Transverse colon (tissue), 4 donors: ENCODE measurements around the gene CLMN. TPM values are rescaled to one million over a fixed set of nuclear protein-coding genes. Genes with fewer than 3 reads are reported as not detected.
A peak's percentile ranks its signal among the peaks of the same experiment; 100 is the strongest.

Experiments
- DNase-seq: peaks from one replicate; pipeline ENCODE4 v3.0.0-alpha.2; 2019
- H3K27ac ChIP-seq, 4 donors: fragments of 200-600 bp; sonication (generic); 2 replicates each; pipeline ENCODE4 v1.5.1; 2016 to 2018; ENCODE audit warnings: inconsistent platforms in 4 of 4
- H3K27me3 ChIP-seq: fragments of 200-600 bp; sonication (generic); 2 replicates; pipeline ENCODE4 v1.5.1; 2017; ENCODE audit warnings: inconsistent platforms
- H3K36me3 ChIP-seq, 4 donors: fragments of 200-600 bp; sonication (generic); 2 replicates each; pipeline ENCODE4 v1.5.1; 2017 to 2019; ENCODE audit warnings: inconsistent platforms in 4 of 4
- H3K4me1 ChIP-seq, 4 donors: fragments of 200-600 bp; sonication (generic); 2 replicates each; pipeline ENCODE4 v1.5.1; 2017 to 2020; ENCODE audit warnings: inconsistent platforms in 4 of 4
- H3K4me3 ChIP-seq, 4 donors: fragments of 200-600 bp; sonication (generic); 1 replicate in 1 of 4; 2 replicates in 3 of 4; pipeline versions ENCODE4 v1.5.1 to v1.6.1; 2017 to 2019; ENCODE audit warnings: inconsistent platforms in 4 of 4
- H3K9me3 ChIP-seq, 2 donors: fragments of 200-600 bp; sonication (generic); 2 replicates each; pipeline ENCODE4 v1.5.1; 2017 to 2019; ENCODE audit warnings: inconsistent platforms in 2 of 2
- EP300 ChIP-seq: sonication (generic); formaldehyde crosslinking; IDR thresholded peaks from one replicate; pipeline ENCODE4 v1.6.1; 2017; ENCODE audit warnings: antibody characterized with exemption, low read depth
- POLR2A ChIP-seq: fragments of 450-650 bp; IDR thresholded peaks from one replicate; pipeline ENCODE4 v1.6.1; 2016; ENCODE audit warnings: antibody characterized with exemption, mild to moderate bottlenecking, moderate library complexity
- POLR2AphosphoS5 ChIP-seq, 3 donors: sonication (generic); formaldehyde crosslinking; IDR thresholded peaks; one replicate each; pipeline ENCODE4 v1.6.1; 2016; ENCODE audit warnings: antibody characterized with exemption in 3 of 3
- WGBS, 2 donors: methylation state at CpG; one replicate each; pipeline ENCODE4 v1.1.5; 2018; ENCODE audit warnings: low coverage in 1 of 2; 5-methylcytosine and 5-hydroxymethylcytosine counted together
- in situ Hi-C, 4 donors: fragments of 200-750 bp; cut with MboI; loops; one replicate each; pipeline versions ENCODE4 v1.15.0 to v1.15.1; 2017; ENCODE audit warnings: low sequenced_read_pairs in 3 of 4, low pct_ligation_motif_present in 1 of 4, low pct_unique_long_range_greater_than_20kb in 1 of 4
- intact Hi-C: fragments of 100-400 bp; cut with DNase I; formaldehyde crosslinking; loops from one replicate; pipeline ENCODE4 v1.15.1; 2023; ENCODE audit warnings: low total_unique reads
- total RNA-seq, 4 donors: library from RNA; depleted of rRNA; stranded (reverse); fragments of >200 nt; gene quantifications; one replicate each; pipeline ENCODE4 v1.1.0, GENCODE V29; 2016
- TF ChIP-seq, protein P1 (sequence below), 5 experiments: fragments of 200-600 bp in 3 of 5; fragments of 450-650 bp in 2 of 5; sonication (generic) in 3 of 5; IDR thresholded peaks; 1 replicate in 2 of 5; 2 replicates in 3 of 5; pipeline ENCODE4 v1.5.1; 2016 to 2017; ENCODE audit warnings: antibody characterized with exemption in 5 of 5, inconsistent platforms in 3 of 5, mild to moderate bottlenecking in 2 of 5, moderate library complexity in 1 of 5

The CLMN gene
- total RNA-seq, 4 donors from 2014 or later, result 71.1 to 118 (median 90.1) TPM

DNA sequence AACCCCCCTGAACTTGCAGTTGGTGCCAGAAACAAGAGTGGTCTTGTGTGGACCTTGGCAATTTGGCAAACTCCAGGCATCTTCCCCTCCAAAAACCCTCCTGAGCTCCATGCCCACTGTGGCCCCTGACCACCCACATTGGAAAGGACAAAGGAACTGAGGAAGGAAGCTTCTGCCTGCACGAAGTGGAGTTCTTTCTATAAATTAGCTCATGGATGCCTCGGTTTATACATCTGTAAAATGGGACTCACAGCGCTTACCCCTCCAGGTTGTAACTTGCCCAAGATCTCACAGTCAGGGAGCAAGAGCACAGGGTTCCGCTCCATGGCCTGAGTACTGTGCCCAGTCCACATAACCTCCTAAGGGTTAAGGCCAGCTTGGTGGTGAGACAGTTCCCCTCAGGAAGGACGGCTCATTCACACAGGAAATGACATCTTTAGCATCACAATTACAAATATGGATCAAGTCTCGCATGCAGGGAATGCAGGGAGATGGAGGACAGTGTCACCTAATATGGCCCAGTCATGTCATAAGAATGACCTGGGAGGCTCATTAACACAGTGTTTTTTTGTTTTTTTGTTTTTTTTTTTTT lies 66.6 kb downstream of the CLMN start:
- no peak for DNase-seq
- H3K4me1 ChIP-seq, result peaks cover 10 to 48% (median 34%) of the 10 kb centered on the region in 4 donors

DNA sequence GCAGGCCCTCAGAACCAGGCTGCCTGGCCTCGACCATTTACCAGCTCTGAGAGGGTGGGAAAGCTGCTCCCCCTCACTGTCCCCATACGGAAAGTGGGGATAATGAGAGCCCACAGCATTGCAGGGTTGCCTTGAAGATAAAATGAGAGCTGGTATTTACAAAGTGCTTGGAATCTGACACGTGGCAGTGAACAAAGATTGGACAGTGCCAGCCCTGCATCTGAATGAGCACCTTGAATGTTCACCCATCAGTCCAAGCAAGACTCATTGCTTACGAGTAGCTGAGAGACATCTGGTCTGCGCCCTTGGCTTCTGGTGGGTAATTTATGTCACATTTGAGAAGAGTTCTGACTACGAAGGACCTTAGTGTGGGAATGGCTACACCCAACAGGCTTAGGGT lies 67.5 kb downstream of the CLMN start:
- WGBS, 2 donors, result 81% methylated on average over 6 of the region's 6 CpGs; no CpG with 5 or more reads in 1 of the 2 donors
- no peaks in the 10 kb centered on the region for H3K27me3 ChIP-seq
- intact Hi-C loops, result no loop called here
- H3K4me3 ChIP-seq, result no peak overlapping the region
- DNase-seq, result no peak
- in situ Hi-C loops, result no loop called here
- no peaks in the 10 kb centered on the region for H3K9me3 ChIP-seq
- TF ChIP-seq POLR2AphosphoS5 (IDR thresholded peaks at IDR 0.05), result no peak
- TF ChIP-seq EP300, result no peak
- TF ChIP-seq, protein P1, sequence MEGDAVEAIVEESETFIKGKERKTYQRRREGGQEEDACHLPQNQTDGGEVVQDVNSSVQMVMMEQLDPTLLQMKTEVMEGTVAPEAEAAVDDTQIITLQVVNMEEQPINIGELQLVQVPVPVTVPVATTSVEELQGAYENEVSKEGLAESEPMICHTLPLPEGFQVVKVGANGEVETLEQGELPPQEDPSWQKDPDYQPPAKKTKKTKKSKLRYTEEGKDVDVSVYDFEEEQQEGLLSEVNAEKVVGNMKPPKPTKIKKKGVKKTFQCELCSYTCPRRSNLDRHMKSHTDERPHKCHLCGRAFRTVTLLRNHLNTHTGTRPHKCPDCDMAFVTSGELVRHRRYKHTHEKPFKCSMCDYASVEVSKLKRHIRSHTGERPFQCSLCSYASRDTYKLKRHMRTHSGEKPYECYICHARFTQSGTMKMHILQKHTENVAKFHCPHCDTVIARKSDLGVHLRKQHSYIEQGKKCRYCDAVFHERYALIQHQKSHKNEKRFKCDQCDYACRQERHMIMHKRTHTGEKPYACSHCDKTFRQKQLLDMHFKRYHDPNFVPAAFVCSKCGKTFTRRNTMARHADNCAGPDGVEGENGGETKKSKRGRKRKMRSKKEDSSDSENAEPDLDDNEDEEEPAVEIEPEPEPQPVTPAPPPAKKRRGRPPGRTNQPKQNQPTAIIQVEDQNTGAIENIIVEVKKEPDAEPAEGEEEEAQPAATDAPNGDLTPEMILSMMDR (IDR thresholded peaks at IDR 0.05), result no peak
- TF ChIP-seq POLR2A, result no peak
- H3K36me3 ChIP-seq, result no peaks in the 10 kb centered on the region
- H3K4me1 ChIP-seq, result peaks cover 10 to 49% (median 37%) of the 10 kb centered on the region in 4 donors
- peak overlapping the region in 1 of 4 donors; percentile 10 for H3K27ac ChIP-seq

More for the DNA sequence above, 66.6 kb downstream of the CLMN start:
- no peaks in the 10 kb centered on the region for H3K27me3 ChIP-seq
- WGBS, 2 donors, result 73 to 82% methylated on average over 2 to 6 of the region's 6 CpGs
- in situ Hi-C loops (no loop called here), intact Hi-C loops (no loop called here)
- TF ChIP-seq POLR2A, result no peak
- no peak for TF ChIP-seq POLR2AphosphoS5 (IDR thresholded peaks at IDR 0.05)
- TF ChIP-seq EP300, result no peak
- TF ChIP-seq, protein P1 (IDR thresholded peaks at IDR 0.05), result no peak
- H3K27ac ChIP-seq, result no peak overlapping the region
- no peaks in the 10 kb centered on the region for H3K9me3 ChIP-seq
- H3K4me3 ChIP-seq, result no peak overlapping the region
- no peaks in the 10 kb centered on the region for H3K36me3 ChIP-seq

DNA sequence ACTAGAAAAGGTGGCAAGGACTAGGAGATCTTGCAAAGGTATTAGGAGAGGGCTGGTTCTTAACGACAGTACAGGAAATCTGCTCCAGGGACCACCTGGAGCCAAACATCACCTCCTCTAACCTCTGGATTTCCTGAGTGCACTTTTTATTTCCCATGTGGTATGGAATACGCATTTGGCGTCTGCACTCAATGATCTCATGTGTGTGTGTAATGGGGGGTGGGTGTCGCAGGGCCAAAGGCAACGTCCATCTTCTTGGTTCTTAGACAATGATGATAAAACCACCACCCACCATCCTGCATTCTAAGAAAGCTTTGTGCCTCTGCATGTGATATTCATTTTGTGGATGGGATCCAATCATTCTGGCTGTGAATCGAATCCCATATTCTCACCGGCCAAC lies 68.8 kb downstream of the CLMN start:
- no peaks in the 10 kb centered on the region for H3K27me3 ChIP-seq

DNA sequence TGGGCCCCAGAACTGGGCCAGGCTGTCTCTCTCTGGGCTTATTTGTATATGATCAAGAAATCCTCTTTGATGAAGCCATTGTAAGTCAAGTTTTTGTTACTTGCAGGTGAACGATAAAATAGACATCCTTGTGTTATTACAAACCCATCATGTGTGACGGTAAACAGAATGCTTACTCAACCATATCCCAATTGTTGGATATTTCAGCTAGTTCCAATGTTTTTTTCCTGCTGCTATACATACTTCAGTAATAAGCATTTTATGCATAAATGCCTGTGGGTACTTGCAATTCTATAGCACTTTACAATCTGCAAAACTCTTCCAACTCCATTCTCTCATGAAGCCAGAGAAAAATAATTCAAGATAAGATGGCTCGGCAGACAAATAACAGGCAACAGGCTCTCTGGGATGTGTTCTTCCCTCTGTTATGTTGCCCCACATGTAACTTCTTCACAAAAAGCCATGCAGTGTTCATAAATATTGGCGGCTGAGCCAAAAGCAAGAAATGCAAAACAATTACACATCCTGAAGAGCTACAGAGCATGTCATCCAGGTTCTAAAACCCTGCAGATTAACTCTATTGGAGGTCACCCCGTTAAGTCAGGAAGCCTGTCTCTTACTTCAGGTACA lies 69.5 kb downstream of the CLMN start:
- WGBS, 2 donors, result 66 to 79% methylated on average over 5 of the region's 5 CpGs
- intact Hi-C loops, result no loop called here
- no peaks in the 10 kb centered on the region for H3K9me3 ChIP-seq
- TF ChIP-seq, protein P1 (IDR thresholded peaks at IDR 0.05), result no peak
- TF ChIP-seq EP300 (no peak), POLR2A (no peak), POLR2AphosphoS5 (IDR thresholded peaks at IDR 0.05) (no peak)
- H3K4me3 ChIP-seq, result no peak overlapping the region
- DNase-seq, result no peak
- H3K36me3 ChIP-seq, result no peaks in the 10 kb centered on the region
- peaks cover 7 to 36% (median 26%) of the 10 kb centered on the region in 4 donors for H3K4me1 ChIP-seq
- peak overlapping the region; percentile 64 to 81 (median 76) for H3K27ac ChIP-seq
- in situ Hi-C loops, result no loop called here
- no peaks in the 10 kb centered on the region for H3K27me3 ChIP-seq

More for the DNA sequence above, 68.8 kb downstream of the CLMN start:
- Histone ChIP-seq H3K4me3 (no peak overlapping the region), H3K36me3 (no peaks in the 10 kb centered on the region), H3K27ac (no peak overlapping the region), H3K4me1 (peaks cover 9 to 42% (median 30%) of the 10 kb centered on the region in 4 donors), H3K9me3 (no peaks in the 10 kb centered on the region)
- WGBS, 2 donors, result 84 to 89% methylated on average over 5 to 7 of the region's 7 CpGs
- no peak for DNase-seq
- in situ Hi-C loops, result no loop called here
- intact Hi-C loops, result no loop called here
- TF ChIP-seq, protein P1 (IDR thresholded peaks at IDR 0.05), result no peak
- TF ChIP-seq EP300 (no peak), POLR2AphosphoS5 (IDR thresholded peaks at IDR 0.05) (no peak), POLR2A (no peak)
